ENCODE data around the gene MAD2L2.

- TF ChIP-seq, protein P1, sequence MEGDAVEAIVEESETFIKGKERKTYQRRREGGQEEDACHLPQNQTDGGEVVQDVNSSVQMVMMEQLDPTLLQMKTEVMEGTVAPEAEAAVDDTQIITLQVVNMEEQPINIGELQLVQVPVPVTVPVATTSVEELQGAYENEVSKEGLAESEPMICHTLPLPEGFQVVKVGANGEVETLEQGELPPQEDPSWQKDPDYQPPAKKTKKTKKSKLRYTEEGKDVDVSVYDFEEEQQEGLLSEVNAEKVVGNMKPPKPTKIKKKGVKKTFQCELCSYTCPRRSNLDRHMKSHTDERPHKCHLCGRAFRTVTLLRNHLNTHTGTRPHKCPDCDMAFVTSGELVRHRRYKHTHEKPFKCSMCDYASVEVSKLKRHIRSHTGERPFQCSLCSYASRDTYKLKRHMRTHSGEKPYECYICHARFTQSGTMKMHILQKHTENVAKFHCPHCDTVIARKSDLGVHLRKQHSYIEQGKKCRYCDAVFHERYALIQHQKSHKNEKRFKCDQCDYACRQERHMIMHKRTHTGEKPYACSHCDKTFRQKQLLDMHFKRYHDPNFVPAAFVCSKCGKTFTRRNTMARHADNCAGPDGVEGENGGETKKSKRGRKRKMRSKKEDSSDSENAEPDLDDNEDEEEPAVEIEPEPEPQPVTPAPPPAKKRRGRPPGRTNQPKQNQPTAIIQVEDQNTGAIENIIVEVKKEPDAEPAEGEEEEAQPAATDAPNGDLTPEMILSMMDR (IDR thresholded peaks at IDR 0.05; ENCODE audit: low read length) = no peak
- TF ChIP-seq EZH2phosphoT487 (IDR thresholded peaks at IDR 0.05; ENCODE audit: low read length) (no peak), EZH2 (optimal IDR thresholded peaks at IDR 0.05; ENCODE audit: low read depth, low read length) (no peak)
These were observed 27.8 kb upstream of the MAD2L2 start for GRCh38 chr1:11708554-11709350.

All from MM.1S (cell line).